Measurements from ENCODE around the gene PRDM2.
"Not testable (repeated sequence)": the region's sequence is repeated elsewhere in the genome, so short reads cannot be mapped to it uniquely, and the experiment has no call there.

The PRDM2 gene, protein sequence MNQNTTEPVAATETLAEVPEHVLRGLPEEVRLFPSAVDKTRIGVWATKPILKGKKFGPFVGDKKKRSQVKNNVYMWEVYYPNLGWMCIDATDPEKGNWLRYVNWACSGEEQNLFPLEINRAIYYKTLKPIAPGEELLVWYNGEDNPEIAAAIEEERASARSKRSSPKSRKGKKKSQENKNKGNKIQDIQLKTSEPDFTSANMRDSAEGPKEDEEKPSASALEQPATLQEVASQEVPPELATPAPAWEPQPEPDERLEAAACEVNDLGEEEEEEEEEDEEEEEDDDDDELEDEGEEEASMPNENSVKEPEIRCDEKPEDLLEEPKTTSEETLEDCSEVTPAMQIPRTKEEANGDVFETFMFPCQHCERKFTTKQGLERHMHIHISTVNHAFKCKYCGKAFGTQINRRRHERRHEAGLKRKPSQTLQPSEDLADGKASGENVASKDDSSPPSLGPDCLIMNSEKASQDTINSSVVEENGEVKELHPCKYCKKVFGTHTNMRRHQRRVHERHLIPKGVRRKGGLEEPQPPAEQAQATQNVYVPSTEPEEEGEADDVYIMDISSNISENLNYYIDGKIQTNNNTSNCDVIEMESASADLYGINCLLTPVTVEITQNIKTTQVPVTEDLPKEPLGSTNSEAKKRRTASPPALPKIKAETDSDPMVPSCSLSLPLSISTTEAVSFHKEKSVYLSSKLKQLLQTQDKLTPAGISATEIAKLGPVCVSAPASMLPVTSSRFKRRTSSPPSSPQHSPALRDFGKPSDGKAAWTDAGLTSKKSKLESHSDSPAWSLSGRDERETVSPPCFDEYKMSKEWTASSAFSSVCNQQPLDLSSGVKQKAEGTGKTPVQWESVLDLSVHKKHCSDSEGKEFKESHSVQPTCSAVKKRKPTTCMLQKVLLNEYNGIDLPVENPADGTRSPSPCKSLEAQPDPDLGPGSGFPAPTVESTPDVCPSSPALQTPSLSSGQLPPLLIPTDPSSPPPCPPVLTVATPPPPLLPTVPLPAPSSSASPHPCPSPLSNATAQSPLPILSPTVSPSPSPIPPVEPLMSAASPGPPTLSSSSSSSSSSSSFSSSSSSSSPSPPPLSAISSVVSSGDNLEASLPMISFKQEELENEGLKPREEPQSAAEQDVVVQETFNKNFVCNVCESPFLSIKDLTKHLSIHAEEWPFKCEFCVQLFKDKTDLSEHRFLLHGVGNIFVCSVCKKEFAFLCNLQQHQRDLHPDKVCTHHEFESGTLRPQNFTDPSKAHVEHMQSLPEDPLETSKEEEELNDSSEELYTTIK (N-terminal part only)

DNA sequence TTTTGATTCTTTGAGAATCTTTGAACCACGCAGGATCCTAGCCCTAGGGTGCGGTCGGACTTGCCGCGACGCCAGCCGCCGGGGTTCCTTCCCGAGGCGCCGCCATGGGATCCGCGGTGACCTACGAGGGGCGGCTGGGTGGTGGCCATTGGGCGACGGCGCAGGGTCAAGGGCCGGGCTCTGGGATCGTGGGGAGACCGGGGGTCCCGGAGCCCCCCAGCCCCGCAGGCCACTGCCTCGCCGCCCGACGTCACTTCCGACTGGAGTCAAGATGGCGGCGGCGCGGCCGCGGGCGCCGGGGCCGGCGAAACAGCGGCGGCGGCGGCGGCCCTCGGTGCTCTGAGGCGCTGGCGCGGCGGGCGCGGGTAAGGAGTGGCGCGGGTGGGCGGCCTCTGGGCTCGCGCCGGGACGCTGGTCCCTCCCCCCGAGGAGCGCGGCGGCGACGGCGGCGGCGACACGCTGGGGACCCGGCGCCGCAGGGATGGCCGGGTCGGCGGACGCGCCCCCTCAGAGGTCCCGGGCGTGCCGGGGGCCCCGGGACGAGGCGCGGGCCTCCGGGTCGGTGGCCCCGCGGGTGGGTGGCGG, at the start of gene PRDM2:
TSS of gene PRDM2 (plus strand) at position 253 of the 585 bp plus-strand sequence. CDS start 15,418 bp downstream, outside the sequence.
- DNase-seq (ENCODE audit: low spot score) = peak; percentile 23

GRCh38 chr1:13651279-13651678, 48.7 kb upstream of the PRDM2 start:
- no peak for DNase-seq (ENCODE audit: low spot score)

GRCh38 chr1:13652238-13652637, 47.8 kb upstream of the PRDM2 start:
- no peak for DNase-seq (ENCODE audit: low spot score)

DNA sequence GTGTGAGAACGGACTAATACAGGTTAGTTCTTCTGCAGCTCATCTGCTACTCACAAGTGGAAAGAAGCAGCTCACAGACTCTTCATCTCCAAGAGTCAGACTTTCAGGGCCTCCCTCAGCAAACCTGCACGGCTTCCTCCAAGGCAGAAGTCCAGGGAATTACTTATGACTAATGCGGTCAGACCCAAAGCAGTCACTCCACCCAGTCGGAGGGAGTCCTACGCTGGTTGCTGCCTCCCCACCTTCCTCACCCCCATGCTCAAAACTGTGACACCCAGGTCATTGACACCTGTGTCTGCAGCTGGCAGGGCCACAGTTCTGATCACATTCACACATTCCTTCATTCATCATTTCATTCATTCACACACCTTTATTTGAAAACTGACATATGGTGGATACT, 38.4 kb upstream of the PRDM2 start:
- no peak for DNase-seq (ENCODE audit: low spot score)

DNA sequence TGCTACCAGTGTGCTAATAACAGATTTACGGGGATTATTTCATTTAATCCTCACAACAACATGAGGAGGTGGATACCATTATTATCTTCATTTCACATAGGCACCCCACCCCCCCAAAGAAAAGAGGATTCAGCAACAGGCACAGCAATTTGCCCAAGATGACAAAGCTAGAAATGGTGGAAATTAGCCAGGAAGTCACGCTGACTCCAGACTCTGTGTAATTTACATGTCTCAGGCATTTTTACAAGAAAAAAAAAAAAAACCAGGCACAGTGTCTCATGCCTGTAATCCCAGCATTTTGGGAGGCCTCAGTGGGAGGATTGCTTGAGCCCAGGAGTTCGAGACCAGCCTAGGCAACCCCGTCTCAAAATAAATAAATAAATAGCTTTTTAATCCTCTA, 37.5 kb upstream of the PRDM2 start:
- no peak for DNase-seq (ENCODE audit: low spot score)

- no peak for DNase-seq (ENCODE audit: low spot score)
These were observed 36.0 kb upstream of the PRDM2 start for GRCh38 chr1:13663969-13664368.

DNA sequence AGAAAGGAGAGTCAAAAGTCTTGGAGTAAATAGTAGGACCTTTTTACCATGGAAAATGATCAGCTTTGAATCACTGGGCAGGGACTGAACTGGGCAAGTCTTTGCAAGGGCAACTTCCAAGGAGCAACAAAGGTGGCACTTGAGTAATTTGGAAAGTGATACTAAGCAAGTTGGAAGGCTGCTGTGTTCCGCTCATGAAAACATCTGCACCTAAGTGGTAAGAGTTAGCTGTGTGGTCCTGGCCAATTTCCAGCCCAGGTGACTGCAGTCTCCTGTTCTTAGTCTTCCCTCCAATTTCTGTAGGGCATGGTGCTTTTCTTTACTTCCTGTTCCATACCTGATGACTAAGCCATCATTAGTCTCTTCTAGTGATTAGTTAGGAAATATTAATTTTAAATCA, 35.5 kb upstream of the PRDM2 start:
- no peak for DNase-seq (ENCODE audit: low spot score)

- DNase-seq (ENCODE audit: low spot score) = no peak
These were observed 33.7 kb upstream of the PRDM2 start for GRCh38 chr1:13666317-13666716.

GRCh38 chr1:13667691-13668090, 32.3 kb upstream of the PRDM2 start:
- DNase-seq (ENCODE audit: low spot score) = no peak

GRCh38 chr1:13674377-13674776, 25.6 kb upstream of the PRDM2 start:
- DNase-seq (ENCODE audit: low spot score) = no peak

- DNase-seq (ENCODE audit: low spot score) = no peak
These were observed 24.8 kb upstream of the PRDM2 start for GRCh38 chr1:13675151-13675651.

GRCh38 chr1:13677896-13678295, 22.1 kb upstream of the PRDM2 start:
- DNase-seq (ENCODE audit: low spot score) = no peak

- no peak for DNase-seq (ENCODE audit: low spot score)
These were observed 20.3 kb upstream of the PRDM2 start for GRCh38 chr1:13679651-13680050.

GRCh38 chr1:13680609-13681008, 19.4 kb upstream of the PRDM2 start:
- DNase-seq (ENCODE audit: low spot score) = not testable (repeated sequence)

DNA sequence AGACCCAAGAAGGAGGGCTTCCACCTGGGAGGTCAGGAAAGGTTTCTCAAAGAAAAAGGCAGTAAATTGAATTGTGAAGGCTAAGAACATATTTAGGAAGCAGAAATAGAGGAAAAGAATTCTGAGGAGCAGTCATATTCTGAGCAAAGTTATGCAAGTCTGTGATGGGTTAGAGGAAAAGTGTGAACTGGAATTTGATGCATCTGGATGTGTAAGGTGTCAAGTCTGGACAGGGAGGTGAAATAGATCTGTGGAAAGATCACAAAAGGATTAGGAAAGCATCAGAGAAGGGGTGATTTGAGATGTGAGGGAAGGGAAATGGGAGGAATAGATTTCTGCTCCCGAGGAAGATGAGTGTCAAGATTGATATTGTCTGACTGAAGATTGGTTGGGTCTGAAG, 18.1 kb upstream of the PRDM2 start:
- no peak for DNase-seq (ENCODE audit: low spot score)

- DNase-seq (ENCODE audit: low spot score) = no peak
These were observed 17.5 kb upstream of the PRDM2 start for GRCh38 chr1:13682444-13682843.

DNA sequence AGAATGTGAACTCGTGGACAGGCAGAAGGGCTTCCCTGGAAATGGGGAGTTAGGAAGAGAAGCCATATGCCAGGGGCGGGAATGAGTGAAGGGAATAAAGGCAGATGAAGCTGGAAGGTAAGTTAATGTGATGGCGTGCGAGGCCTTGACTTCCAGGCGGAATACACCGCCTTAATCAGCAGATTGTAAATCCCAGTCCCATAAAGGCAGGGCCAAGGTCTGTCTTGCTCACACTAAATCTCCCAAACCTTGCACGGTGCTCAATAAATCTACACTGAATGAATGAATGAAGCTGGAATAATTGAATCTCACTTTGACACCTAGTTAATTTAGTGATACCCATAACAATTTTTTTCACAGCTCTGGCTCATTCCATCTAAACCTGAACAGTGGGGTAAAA, 16.8 kb upstream of the PRDM2 start:
- no peak for DNase-seq (ENCODE audit: low spot score)

- no peak for DNase-seq (ENCODE audit: low spot score)
These were observed 12.8 kb upstream of the PRDM2 start for GRCh38 chr1:13687151-13687715.

DNA sequence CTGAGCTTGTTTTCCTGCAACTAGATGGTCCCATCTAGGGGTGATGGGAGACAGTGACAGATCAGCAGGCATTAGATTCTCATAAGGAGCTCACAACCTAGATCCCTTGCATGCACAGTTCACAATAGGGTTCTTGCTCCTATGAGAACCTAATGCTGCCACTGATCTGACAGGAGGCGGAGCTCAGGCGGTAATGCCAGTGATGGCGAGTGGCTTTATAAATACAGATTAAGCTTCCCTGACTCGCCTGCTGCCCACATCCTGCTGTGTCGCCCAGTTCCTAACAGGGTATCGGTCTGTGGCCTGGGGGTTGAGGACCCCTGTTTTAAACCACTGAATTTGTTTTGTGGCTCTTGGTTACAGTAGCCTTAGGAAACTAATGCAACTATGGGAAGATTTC, 6.9 kb upstream of the PRDM2 start:
- DNase-seq (ENCODE audit: low spot score) = not testable (repeated sequence)

DNA sequence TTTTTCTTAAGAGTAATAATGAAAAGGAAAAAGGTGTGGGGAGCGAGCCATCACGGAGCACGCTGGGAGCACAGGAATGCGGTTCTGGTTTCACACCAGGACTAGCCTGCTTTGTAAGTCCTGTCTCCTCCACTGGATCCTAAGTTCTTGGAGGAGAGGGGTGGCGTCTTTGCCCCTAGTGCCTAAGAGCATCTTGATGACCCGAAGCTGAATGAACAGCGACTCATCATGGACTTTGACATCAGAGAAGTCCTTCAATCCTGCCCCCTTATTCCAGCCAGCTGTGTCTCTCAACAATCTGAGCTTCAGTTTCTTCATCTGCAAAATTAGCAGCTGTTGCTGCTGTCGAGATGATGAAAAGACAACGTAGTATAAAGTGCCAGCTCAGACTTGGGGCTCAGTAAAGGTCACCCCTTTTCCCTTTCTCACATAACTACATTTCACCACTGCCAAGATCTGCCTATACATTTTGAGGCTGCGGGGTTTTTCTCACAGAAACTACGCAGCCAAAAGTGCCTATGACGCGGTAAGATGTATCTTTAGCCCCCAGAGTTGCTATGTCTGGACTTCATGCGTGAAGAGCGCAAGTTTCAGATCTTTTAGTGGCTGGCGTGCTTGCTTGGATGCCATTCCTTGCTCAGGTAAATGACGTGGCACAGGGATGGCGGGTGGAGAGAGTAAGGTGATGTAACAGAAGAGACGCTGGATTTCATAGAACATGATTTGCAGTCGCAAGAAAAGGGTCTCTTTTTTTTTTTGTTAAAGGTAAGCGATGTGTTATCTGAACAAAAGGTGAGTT, 4.9 kb upstream of the PRDM2 start:
- no peak for DNase-seq (ENCODE audit: low spot score)
